ENCODE data around the gene HGFAC. TPM values are rescaled to one million over a fixed set of nuclear protein-coding genes. Genes with fewer than 3 reads are reported as not detected.

Gene HGFAC
- total and polyA plus RNA-seq, 10 of the 15 experiments (the other 5 are each of a cell fraction or from before 2014, with no cell fraction given), result 0.38 TPM; not detected in 9

- Histone ChIP-seq H3K9me3 (replicated peaks; ENCODE audit: control insufficient read depth, insufficient read depth, low read length) (no peaks in the 10 kb centered on the region), H3K9ac (ENCODE audit: control insufficient read depth, insufficient read depth, low read length) (no peak overlapping the region), H3K4me1 (ENCODE audit: control insufficient read depth, insufficient read depth, low read length) (no peaks in the 10 kb centered on the region), H3K36me3 (ENCODE audit: control insufficient read depth in 2 of 2, insufficient read depth in 2 of 2, low read length in 1 of 2) (no peaks in the 10 kb centered on the region), H2AFZ (ENCODE audit: control insufficient read depth, low read depth, low read length) (no peak overlapping the region), H3K4me3 (no peak overlapping the region), H3K4me2 (ENCODE audit: control insufficient read depth, insufficient read depth) (no peak overlapping the region), H3K27me3 (replicated peaks in 1 of 2; ENCODE audit: control insufficient read depth in 2 of 2, insufficient read depth in 2 of 2, low read length in 1 of 2) (no peaks in the 10 kb centered on the region), H3K27ac (ENCODE audit: control insufficient read depth, insufficient read depth) (no peak overlapping the region), H3K79me2 (ENCODE audit: control insufficient read depth, insufficient read depth, low read length) (no peaks in the 10 kb centered on the region), H4K20me1 (ENCODE audit: control insufficient read depth, insufficient read depth) (no peaks in the 10 kb centered on the region)
- ATAC-seq (no peak), FAIRE-seq (no peak), DNase-seq (ENCODE audit: low read depth, low spot score) (no peak)
- in situ Hi-C loops (cut with MboI), result no loop called here
- intact Hi-C loops (cut with micrococcal nuclease; ENCODE audit: unreplicated experiment), result no loop called here
- ChIA-PET CTCF (interaction anchor here (0.6 to 2.0 kb wide), 10 partner anchors 9 to 224 kb away, joined by 3 to 10 read pairs (median 3); no protein-coding TSS in a partner anchor), POLR2A (no interaction called here), SMC1A (ENCODE audit: uncharacterized antibody, unreplicated experiment) (interaction anchor here (1.4 to 2.1 kb wide), 3 partner anchors 42 to 89 kb away, joined by 3 to 8 read pairs (median 4); no protein-coding TSS in a partner anchor), RAD21 (ENCODE audit: unreplicated experiment) (interaction anchor here (0.6 to 1.4 kb wide), 3 partner anchors 86 to 116 kb away, joined by 3 to 10 read pairs (median 6); no protein-coding TSS in a partner anchor)
- TF ChIP-seq SMC3 (IDR thresholded peaks at IDR 0.05; ENCODE audit: borderline replicate concordance, low read length) (peak; percentile 5; the same call in 1 of the 2 replicates), CTCF (IDR thresholded peaks at IDR 0.05 in 2 of 3, conservative IDR thresholded peaks at IDR 0.05 in 1 of 3; ENCODE audit: control insufficient read depth in 2 of 3, extremely low read depth in 1 of 3, insufficient read depth in 1 of 3, low read depth in 3 of 3, low read length in 3 of 3) (peak in 2 of 3 experiments; percentile 3 to 13; a peak in 1 of 6 replicates), BCL3 (IDR thresholded peaks at IDR 0.05; ENCODE audit: borderline replicate concordance, insufficient read depth, low read depth, low read length, poor library complexity, severe bottlenecking) (no peak), ZZZ3 (IDR thresholded peaks at IDR 0.05; ENCODE audit: control insufficient read depth, insufficient read length, low read depth) (no peak)
- BruUV-seq (replicated peaks), result no TSS peak
- WGBS (ENCODE audit: insufficient coverage, insufficient replicate concordance, low lambda C conversion rate, missing lambda C conversion rate), result 23% methylated on average over 15 of the region's 16 CpGs
Measured at GRCh38 chr4:3434881-3435685, 6.7 kb upstream of the HGFAC start.

Measured in GM12878 (cell line).